GM12892 (cell line): ENCODE data around the gene DCLK1.

Source experiments
- DNase-seq: peaks from one replicate; pipeline ENCODE4 v3.0.0; 2011; ENCODE audit not compliant: insufficient read length
- FAIRE-seq: peaks from 2 replicates; lab custom pipeline; 2011; peaks lifted over from hg19 to GRCh38; lab: Jason Lieb, UNC
- POLR2A ChIP-seq: IDR thresholded peaks from 2 replicates; pipeline ENCODE4 v1.6.1; 2011; ENCODE audit warnings: low read depth, low read length, control low read depth
- POLR2AphosphoS5 ChIP-seq: IDR thresholded peaks from 2 replicates; pipeline ENCODE4 v1.6.1; 2011; ENCODE audit warnings: low read depth, low read length, control low read depth
- TAF1 ChIP-seq: IDR thresholded peaks from 2 replicates; pipeline ENCODE4 v1.6.1; 2011; ENCODE audit warnings: low read depth, mild to moderate bottlenecking, control low read depth, low read length, borderline replicate concordance

DCLK1 gene

DNA sequence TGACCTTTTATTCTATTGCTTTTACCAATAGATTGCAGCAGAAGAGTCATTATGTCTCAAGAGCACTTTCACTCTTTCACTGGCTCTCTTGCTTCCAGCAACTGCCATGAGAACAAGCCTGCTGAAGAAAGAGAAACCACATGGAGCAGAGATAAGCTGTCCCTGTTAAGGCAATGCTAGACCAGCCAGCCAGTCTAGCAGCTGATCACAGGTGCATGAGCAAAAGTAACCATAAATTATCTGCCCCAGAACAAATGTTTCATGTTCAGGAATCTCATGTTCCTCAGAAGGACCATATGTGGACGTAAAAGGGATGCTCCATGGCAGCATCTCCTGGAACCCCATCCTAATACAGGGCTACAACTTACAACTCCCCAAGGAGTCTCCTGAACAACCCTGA lies 20.4 kb upstream of the DCLK1 start:
- no peak for TF ChIP-seq POLR2A
- no peak for TF ChIP-seq POLR2AphosphoS5
- no peak for TF ChIP-seq TAF1
- FAIRE-seq (no peak), DNase-seq (no peak)

DNA sequence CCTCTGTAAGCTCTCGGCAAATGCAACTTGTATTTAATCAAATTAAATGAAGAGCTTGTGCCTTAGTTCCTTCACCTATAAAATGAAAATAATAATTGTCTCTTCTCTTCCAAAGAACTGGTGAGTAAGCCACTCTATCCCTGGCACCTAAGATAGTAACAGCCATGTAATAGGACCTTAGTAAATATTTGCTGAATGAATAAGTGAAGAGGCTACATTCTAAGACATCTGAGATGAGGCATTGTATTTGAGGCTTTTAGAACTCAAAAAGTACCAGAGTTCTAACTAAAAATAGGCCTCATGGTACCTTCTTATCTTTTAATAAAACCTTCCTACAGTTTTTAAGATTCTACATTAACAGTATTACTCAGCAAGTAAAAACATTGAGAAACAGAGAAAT lies 17.3 kb upstream of the DCLK1 start:
- DNase-seq (no peak), FAIRE-seq (no peak)
- TF ChIP-seq POLR2A (no peak), POLR2AphosphoS5 (no peak), TAF1 (no peak)

DNA sequence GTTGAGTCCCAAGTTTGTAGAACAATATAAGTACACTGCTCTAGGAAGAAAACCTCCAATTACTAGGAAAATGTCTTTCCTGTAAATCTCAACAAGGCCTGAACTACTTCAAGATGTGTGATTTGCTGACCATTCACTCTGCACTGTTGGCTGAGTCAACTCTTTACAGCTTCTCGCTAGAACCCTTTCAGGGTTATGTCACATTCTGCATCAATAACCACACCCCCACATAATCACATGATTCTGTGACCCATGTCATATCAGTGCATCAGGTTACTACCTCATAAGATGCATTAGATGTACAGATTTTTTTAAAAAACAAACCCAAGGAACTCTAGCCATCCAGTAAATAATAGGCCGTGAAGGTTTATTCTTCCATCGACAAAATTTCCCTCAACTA lies 16.1 kb upstream of the DCLK1 start:
- no peak for FAIRE-seq

DNA sequence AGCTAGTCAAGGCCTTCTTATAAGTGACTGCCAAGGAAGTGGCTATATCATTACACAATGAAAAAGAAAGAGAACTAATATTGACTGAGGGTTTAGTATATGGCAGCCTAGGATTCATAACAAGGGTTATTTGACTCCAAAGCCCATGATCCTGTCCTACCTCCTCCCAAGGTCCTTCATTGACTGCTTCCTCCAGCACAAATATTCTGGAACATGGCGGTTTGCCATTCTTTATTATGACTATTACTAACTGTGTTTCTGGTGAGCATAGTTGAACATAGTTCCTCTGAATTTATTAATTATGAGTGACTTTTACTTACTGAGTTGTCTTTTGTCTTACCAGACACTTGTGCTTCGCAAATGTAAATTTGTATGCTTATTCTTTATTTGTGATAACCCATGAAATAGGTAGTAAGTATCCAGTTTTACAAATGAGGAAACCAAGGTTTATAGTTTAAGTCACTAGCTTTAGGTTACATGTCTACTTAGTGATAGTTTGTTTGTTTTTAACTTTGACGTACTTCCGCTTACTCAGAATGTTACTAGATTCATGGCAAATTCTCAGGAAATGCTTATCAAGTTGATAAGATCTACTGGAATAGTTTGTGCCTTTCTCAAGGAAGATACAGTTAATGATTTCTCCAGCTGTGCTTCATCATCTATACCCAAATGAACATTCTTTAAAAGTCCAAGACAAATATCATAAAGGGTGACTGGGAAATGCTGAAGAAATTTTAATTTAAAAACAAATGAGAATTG lies 15.5 kb upstream of the DCLK1 start:
- TF ChIP-seq POLR2AphosphoS5, result no peak
- no peak for TF ChIP-seq TAF1
- TF ChIP-seq POLR2A, result no peak
- no peak for FAIRE-seq
- no peak for DNase-seq

More for the DNA sequence above, 16.1 kb upstream of the DCLK1 start:
- no peak for DNase-seq
- TF ChIP-seq TAF1 (no peak), POLR2A (no peak), POLR2AphosphoS5 (no peak)

DNA sequence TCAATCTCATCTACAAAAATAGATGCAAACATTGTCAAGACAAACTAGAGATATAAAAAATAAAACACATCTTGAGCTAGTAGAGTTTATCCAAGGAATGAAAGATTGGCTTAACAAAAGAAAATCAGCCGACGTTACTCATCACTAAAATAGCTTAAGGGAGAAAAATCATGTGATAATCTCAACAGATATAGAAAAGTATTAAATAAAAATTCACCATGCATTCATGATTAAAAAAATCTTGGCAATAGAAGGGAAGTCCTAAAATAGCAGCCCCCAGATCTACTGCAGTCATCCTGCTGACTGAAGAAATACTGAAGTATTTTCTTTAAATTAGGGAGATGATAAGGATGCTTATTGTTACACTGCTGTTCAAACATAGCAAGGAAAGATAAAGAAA lies 12.6 kb upstream of the DCLK1 start:
- DNase-seq (no peak), FAIRE-seq (no peak)
- no peak for TF ChIP-seq POLR2A
- TF ChIP-seq TAF1, result no peak
- no peak for TF ChIP-seq POLR2AphosphoS5

DNA sequence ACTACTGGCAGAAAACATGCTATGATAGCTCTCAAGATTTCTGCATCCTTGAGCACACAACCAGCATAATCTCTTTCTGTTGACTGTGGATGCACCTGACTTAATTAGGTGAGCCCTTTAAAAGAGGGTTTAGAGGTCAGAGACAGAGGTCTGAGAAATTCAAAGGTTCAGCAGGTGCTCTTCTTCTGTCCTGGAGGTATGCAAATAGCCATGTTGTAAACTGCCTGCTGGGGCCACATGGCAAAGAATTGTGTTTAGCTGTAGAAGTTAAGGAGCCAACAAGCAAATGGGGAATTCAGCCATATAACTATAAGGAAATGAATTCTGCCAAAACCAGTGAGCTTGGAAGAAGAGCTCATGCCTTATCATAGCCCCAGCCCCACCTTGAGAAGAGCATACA lies 11.6 kb upstream of the DCLK1 start:
- TF ChIP-seq TAF1, result no peak
- TF ChIP-seq POLR2A, result no peak
- no peak for TF ChIP-seq POLR2AphosphoS5
- FAIRE-seq (no peak), DNase-seq (no peak)

DNA sequence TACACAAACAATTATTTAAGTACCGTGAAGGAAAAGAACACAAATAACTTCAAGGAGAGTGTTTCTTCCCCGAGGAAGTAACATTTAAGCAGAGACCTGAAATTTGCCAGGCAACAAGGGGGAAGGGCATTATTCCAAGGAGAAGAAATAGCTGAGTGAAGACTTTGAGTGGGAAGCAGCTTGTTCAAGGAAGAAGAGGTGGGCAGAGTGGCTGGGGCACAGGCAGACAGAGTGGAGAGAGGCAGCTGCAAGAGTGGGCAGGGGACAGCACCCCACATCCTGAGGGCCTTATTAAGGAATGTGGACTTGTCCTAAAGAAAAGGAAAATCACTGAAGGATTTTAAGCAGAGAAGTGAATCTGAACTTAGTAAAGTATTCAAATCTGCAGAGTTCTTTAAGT lies 4.7 kb upstream of the DCLK1 start:
- DNase-seq, result no peak
- FAIRE-seq, result no peak
- TF ChIP-seq POLR2A (no peak), POLR2AphosphoS5 (no peak), TAF1 (no peak)

DNA sequence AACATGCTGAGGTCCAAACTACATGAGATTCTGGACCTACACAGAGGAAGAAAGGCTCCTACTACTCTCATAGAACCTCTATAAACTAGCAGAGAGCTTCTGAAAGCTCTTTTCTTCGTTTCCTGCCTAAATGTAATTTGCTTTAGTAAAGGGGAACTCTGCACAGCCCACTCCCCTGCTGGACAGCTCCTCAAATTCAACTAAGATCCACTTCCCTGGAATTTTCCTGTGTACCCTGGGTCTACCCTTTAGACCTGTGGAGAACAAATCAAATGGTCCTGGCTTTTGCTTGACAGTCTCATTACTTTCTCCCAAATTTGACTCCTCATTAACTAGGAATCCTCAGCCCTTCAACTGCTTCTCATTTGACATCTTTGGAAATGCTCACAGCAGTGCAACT lies 3.5 kb upstream of the DCLK1 start:
- TF ChIP-seq POLR2A (no peak), TAF1 (no peak), POLR2AphosphoS5 (no peak)
- FAIRE-seq (no peak), DNase-seq (no peak)

DNA sequence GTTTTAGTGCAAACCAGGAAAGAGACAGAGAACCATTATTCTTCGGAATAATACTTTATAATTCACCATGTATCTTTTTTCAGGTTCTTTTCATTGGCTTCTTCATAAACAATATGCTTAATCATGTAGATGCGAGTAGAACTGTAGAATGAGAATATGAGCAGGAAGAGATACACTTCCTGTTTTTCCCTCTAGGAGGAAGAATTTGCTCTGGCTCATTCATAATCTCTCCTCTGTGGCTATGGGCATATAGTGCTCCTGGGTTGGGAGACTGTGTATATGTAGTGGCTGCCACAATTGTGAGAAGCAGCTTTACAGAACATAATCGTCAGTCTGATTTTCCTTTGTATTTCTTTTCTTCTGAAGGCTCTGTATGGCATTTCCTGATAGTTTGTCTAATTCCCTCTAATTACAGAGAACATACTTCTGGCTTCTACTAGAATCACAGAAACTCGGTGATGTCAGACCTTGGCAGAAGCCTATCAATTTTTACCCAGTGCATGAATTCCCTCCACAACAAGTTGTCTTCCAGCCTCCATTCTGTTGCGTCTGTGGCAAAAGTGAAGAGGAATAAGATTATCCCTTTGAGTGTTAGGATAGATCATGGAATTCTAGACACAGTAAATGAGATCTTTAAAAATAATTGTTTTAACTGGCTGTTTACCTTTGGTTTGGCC lies 2.9 kb upstream of the DCLK1 start:
- TF ChIP-seq TAF1 (no peak), POLR2AphosphoS5 (no peak), POLR2A (no peak)
- DNase-seq (no peak), FAIRE-seq (no peak)

DNA sequence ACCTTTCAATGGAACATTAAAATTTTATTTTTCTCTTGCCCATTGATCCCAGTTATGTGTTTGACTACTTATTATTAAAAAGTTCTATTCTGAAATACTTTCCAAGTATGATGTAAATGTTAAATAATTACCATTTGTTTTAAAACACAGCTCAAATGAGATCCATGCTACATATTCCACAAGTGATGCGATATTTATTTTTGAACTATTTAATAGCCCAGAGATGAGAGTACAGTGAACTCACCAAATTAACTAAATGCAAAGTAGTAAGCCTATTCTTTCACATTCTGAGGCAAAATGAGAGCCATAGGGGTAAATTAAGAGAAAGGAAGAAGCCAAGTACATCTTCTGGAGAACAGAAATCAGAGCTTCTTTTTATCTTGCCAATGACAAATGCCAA lies 1.2 kb upstream of the DCLK1 start:
- FAIRE-seq, result no peak
- TF ChIP-seq TAF1, result no peak
- no peak for TF ChIP-seq POLR2AphosphoS5
- TF ChIP-seq POLR2A, result no peak
- DNase-seq, result no peak

DNA sequence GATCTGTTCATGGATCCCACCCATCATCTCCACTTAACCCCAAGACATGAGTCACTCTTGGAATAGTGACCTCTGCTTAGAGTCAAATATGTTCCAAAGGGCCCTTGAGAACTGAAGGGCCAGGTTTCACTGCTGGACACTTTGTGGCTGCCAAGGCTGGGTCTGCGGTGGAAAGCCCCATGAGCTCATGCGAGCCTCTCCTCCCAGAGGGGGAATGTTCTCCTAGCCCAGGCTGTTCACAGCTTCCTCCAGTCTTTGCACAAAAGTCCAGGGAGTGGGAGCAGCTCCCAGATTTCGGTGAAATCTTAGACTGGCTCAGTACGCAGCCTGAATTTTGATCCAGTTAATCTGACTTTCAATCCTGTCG lies 732 bp upstream of the DCLK1 start:
- no peak for TF ChIP-seq POLR2A
- no peak for TF ChIP-seq TAF1
- no peak for TF ChIP-seq POLR2AphosphoS5
- no peak for DNase-seq
- no peak for FAIRE-seq
